Neural progenitor cell (in vitro differentiated cells): ENCODE data around the gene UNC93B1. TPM values are rescaled to one million over a fixed set of nuclear protein-coding genes. Genes with fewer than 3 reads are reported as not detected.

Experiments used
- DNase-seq: peaks from one replicate; pipeline ENCODE4 v3.0.0-alpha.2; 2016; ENCODE audit warnings: low spot score
- H2AFZ ChIP-seq: fragments of 200-600 bp; sonication (generic); replicated peaks from 2 replicates; pipeline ENCODE4 v1.6.1; 2016; ENCODE audit warnings: antibody characterized with exemption
- H3F3A ChIP-seq: fragments of 200-600 bp; sonication (generic); 2 replicates; pipeline ENCODE4 v1.6.1; 2016; ENCODE audit warnings: antibody characterized with exemption, low read depth
- H3K27ac ChIP-seq: fragments of 200-600 bp; sonication (generic); 2 replicates; pipeline ENCODE4 v1.5.1; 2016; ENCODE audit warnings: mild to moderate bottlenecking
- H3K27me3 ChIP-seq: fragments of 200-600 bp; sonication (generic); 2 replicates; pipeline ENCODE4 v1.6.1; 2016; ENCODE audit warnings: mild to moderate bottlenecking, moderate library complexity
- H3K36me3 ChIP-seq: fragments of 200-600 bp; sonication (generic); 2 replicates; pipeline ENCODE4 v1.5.1; 2016
- H3K4me1 ChIP-seq: fragments of 200-600 bp; sonication (generic); 2 replicates; pipeline ENCODE4 v1.6.1; 2016; ENCODE audit warnings: mixed run types
- H3K4me2 ChIP-seq: fragments of 200-600 bp; sonication (generic); 2 replicates; pipeline ENCODE4 v1.6.1; 2016
- H3K4me3 ChIP-seq: fragments of 200-600 bp; sonication (generic); 2 replicates; pipeline ENCODE4 v1.5.1; 2016
- H3K79me2 ChIP-seq: fragments of 200-600 bp; sonication (generic); 2 replicates; pipeline ENCODE4 v1.6.1; 2016; ENCODE audit warnings: low read depth
- H3K9ac ChIP-seq: fragments of 200-600 bp; sonication (generic); 2 replicates; pipeline ENCODE4 v1.6.1; 2016
- H3K9me3 ChIP-seq: fragments of 200-600 bp; sonication (generic); 2 replicates; pipeline ENCODE4 v1.5.1; 2016; ENCODE audit warnings: low read depth
- H4K20me1 ChIP-seq: fragments of 200-600 bp; sonication (generic); 2 replicates; pipeline ENCODE4 v1.6.1; 2016; ENCODE audit warnings: low read depth
- H3K27ac Mint-ChIP-seq: 3 replicates; pipeline ENCODE4 v1.8.0; 2021; ENCODE audit warnings: mixed read lengths
- H3K27me3 Mint-ChIP-seq: 2 replicates; pipeline ENCODE4 v1.8.0; 2022; ENCODE audit warnings: low read depth, mild to moderate bottlenecking, inconsistent platforms, moderate library complexity, mixed read lengths; ENCODE audit not compliant: insufficient read depth
- H3K36me3 Mint-ChIP-seq: 3 replicates; pipeline ENCODE4 v1.8.0; 2021; ENCODE audit warnings: mixed read lengths
- H3K4me1 Mint-ChIP-seq: 3 replicates; pipeline ENCODE4 v1.8.0; 2021; ENCODE audit warnings: mixed read lengths
- H3K4me3 Mint-ChIP-seq: 3 replicates; pipeline ENCODE4 v1.8.0; 2021; ENCODE audit warnings: mild to moderate bottlenecking, moderate library complexity, mixed read lengths
- H3K9me3 Mint-ChIP-seq: 3 replicates; pipeline ENCODE4 v1.8.0; 2020; ENCODE audit warnings: mixed read lengths
- CTCF ChIP-seq: fragments of 200-600 bp; sonication (generic); IDR thresholded peaks from 2 replicates; pipeline ENCODE4 v1.5.1; 2017; ENCODE audit warnings: antibody characterized with exemption, mild to moderate bottlenecking
- EZH2 ChIP-seq: fragments of 200-600 bp; sonication (generic); IDR thresholded peaks from 2 replicates; pipeline ENCODE4 v1.6.1; 2017; ENCODE audit warnings: antibody characterized with exemption, mild to moderate bottlenecking, moderate library complexity
- EZH2phosphoT487 ChIP-seq: fragments of 200-600 bp; sonication (generic); IDR thresholded peaks from 2 replicates; pipeline ENCODE4 v1.6.1; 2017; ENCODE audit warnings: antibody characterized with exemption
- total RNA-seq: library from RNA; depleted of rRNA; stranded (reverse); fragments of >200 nt; gene quantifications from 2 replicates; pipeline ENCODE4 v1.2.3, GENCODE V29; 2015; ENCODE audit warnings: low replicate concordance

The UNC93B1 gene
- total RNA-seq, 1 donor from 2014 or later: 8.8 TPM

- Mint-ChIP-seq H3K9me3 (no peaks in the 10 kb centered on the region), H3K4me3 (peak overlapping the region; percentile 85), H3K27ac (no peak overlapping the region), H3K4me1 (peaks cover 21% of the 10 kb centered on the region), H3K27me3 (peaks cover 22% of the 10 kb centered on the region), H3K36me3 (no peaks in the 10 kb centered on the region)
- H3K9ac ChIP-seq: no peak overlapping the region
- H3K27ac ChIP-seq: no peak overlapping the region
- H4K20me1 ChIP-seq: peaks cover 7% of the 10 kb centered on the region
- H3K4me3 ChIP-seq: peak overlapping the region; percentile 72
- TF ChIP-seq EZH2 (peak; percentile 56), CTCF (no peak), EZH2phosphoT487 (peak; percentile 32)
- H2AFZ ChIP-seq: peak overlapping the region; percentile 74
- DNase-seq: peak; percentile 62
- no peaks in the 10 kb centered on the region for H3K79me2 ChIP-seq
- H3K4me1 ChIP-seq: no peaks in the 10 kb centered on the region
- no peaks in the 10 kb centered on the region for H3K9me3 ChIP-seq
- H3K4me2 ChIP-seq: peak overlapping the region; percentile 97
- no peaks in the 10 kb centered on the region for H3K36me3 ChIP-seq
- peaks cover 9% of the 10 kb centered on the region for H3F3A ChIP-seq
- H3K27me3 ChIP-seq: peaks cover 29% of the 10 kb centered on the region
Measured at GRCh38 chr11:68002938-68003845, 705 bp downstream of the UNC93B1 start.

- Mint-ChIP-seq H3K9me3 (no peaks in the 10 kb centered on the region), H3K27me3 (peaks cover 22% of the 10 kb centered on the region)
Measured at GRCh38 chr11:68002575-68002937, 1.3 kb downstream of the UNC93B1 start.

GRCh38 chr11:67999704-68000103 lies 4.2 kb downstream of the UNC93B1 start:
- Mint-ChIP-seq H3K4me1 (peaks cover 26% of the 10 kb centered on the region), H3K4me3 (no peak overlapping the region), H3K36me3 (no peaks in the 10 kb centered on the region), H3K27ac (no peak overlapping the region), H3K27me3 (peaks cover 21% of the 10 kb centered on the region), H3K9me3 (no peaks in the 10 kb centered on the region)
- no peak overlapping the region for H2AFZ ChIP-seq
- H3K4me2 ChIP-seq: no peak overlapping the region
- TF ChIP-seq EZH2phosphoT487: no peak
- no peak for TF ChIP-seq EZH2
- no peak for TF ChIP-seq CTCF
- H3K9me3 ChIP-seq: no peaks in the 10 kb centered on the region
- H3K27me3 ChIP-seq: peaks cover 25% of the 10 kb centered on the region
- DNase-seq: no peak
- no peaks in the 10 kb centered on the region for H3K79me2 ChIP-seq
- H3K36me3 ChIP-seq: no peaks in the 10 kb centered on the region
- no peak overlapping the region for H3K27ac ChIP-seq
- H3K9ac ChIP-seq: no peak overlapping the region
- peaks cover 9% of the 10 kb centered on the region for H3F3A ChIP-seq
- peaks cover 7% of the 10 kb centered on the region for H4K20me1 ChIP-seq
- no peak overlapping the region for H3K4me3 ChIP-seq
- H3K4me1 ChIP-seq: no peaks in the 10 kb centered on the region

More at GRCh38 chr11:68002575-68002937, 1.3 kb downstream of the UNC93B1 start:
- Mint-ChIP-seq H3K36me3 (no peaks in the 10 kb centered on the region), H3K4me3 (peak overlapping the region; percentile 85), H3K27ac (no peak overlapping the region), H3K4me1 (peaks cover 22% of the 10 kb centered on the region)
- Histone ChIP-seq H3K27ac (no peak overlapping the region), H3K79me2 (no peaks in the 10 kb centered on the region), H3K4me1 (no peaks in the 10 kb centered on the region), H3K4me3 (no peak overlapping the region), H3K9me3 (no peaks in the 10 kb centered on the region), H2AFZ (no peak overlapping the region), H4K20me1 (peaks cover 7% of the 10 kb centered on the region), H3K27me3 (peaks cover 29% of the 10 kb centered on the region), H3K4me2 (peak overlapping the region; percentile 97), H3K9ac (no peak overlapping the region), H3K36me3 (no peaks in the 10 kb centered on the region), H3F3A (peaks cover 9% of the 10 kb centered on the region)
- no peak for TF ChIP-seq EZH2
- TF ChIP-seq CTCF: no peak
- DNase-seq: no peak
